Karpas-422 (cell line): ENCODE measurements around the gene SULT1A2. TPM values are rescaled to one million over a fixed set of nuclear protein-coding genes. Genes with fewer than 3 reads are reported as not detected.
A peak's percentile ranks its signal among the peaks of the same experiment; 100 is the strongest.
"Not testable (repeated sequence)": the region's sequence is repeated elsewhere in the genome, so short reads cannot be mapped to it uniquely, and the experiment has no call there.

Experiments
- DNase-seq: peaks from one replicate; pipeline ENCODE4 v3.0.0-alpha.2; 2015
- H2AFZ ChIP-seq: fragments of 200-600 bp; sonication (generic); 2 replicates; pipeline ENCODE4 v1.6.1; 2014; ENCODE audit warnings: antibody characterized with exemption, low read length, mixed read lengths
- H3K27ac ChIP-seq: fragments of 200-600 bp; sonication (generic); 2 replicates; pipeline ENCODE4 v1.5.1; 2014; ENCODE audit warnings: mild to moderate bottlenecking, low read length, moderate library complexity
- H3K27me3 ChIP-seq: fragments of 200-600 bp; sonication (generic); 2 replicates; pipeline ENCODE4 v1.6.1; 2014; ENCODE audit warnings: low read length, mixed read lengths
- H3K36me3 ChIP-seq: fragments of 200-600 bp; sonication (generic); 2 replicates; pipeline ENCODE4 v1.6.1; 2014; ENCODE audit warnings: low read length, mixed read lengths; ENCODE audit not compliant: insufficient read depth
- H3K4me1 ChIP-seq: fragments of 200-600 bp; sonication (generic); 2 replicates; pipeline ENCODE4 v1.6.1; 2014; ENCODE audit warnings: mild to moderate bottlenecking, low read length, mixed read lengths
- H3K4me2 ChIP-seq: fragments of 200-600 bp; sonication (generic); 2 replicates; pipeline ENCODE4 v1.6.1; 2014; ENCODE audit warnings: low read length, low read depth, mild to moderate bottlenecking; ENCODE audit not compliant: poor library complexity, severe bottlenecking
- H3K4me3 ChIP-seq: fragments of 200-600 bp; sonication (generic); 2 replicates; pipeline ENCODE4 v1.5.1; 2014; ENCODE audit warnings: mild to moderate bottlenecking, antibody characterized with exemption, low read length, mixed read lengths
- H3K79me2 ChIP-seq: fragments of 200-600 bp; sonication (generic); 2 replicates; pipeline ENCODE4 v1.6.1; 2014; ENCODE audit warnings: mild to moderate bottlenecking, low read length, mixed read lengths
- H3K9ac ChIP-seq: fragments of 200-600 bp; sonication (generic); 2 replicates; pipeline ENCODE4 v1.6.0; 2014; ENCODE audit warnings: low read length
- H3K9me2 ChIP-seq: fragments of 200-600 bp; sonication (generic), shearing (Covaris generic); replicated peaks from 2 replicates; pipeline ENCODE4 v1.6.0; 2014; ENCODE audit warnings: mild to moderate bottlenecking, low read length, moderate library complexity; ENCODE audit not compliant: insufficient read depth
- H3K9me3 ChIP-seq: fragments of 300-700, 200-600 bp; sonication (generic); 2 replicates; pipeline ENCODE4 v1.6.1; 2014; ENCODE audit warnings: low read length, mixed read lengths
- H4K20me1 ChIP-seq: fragments of 200-600 bp; sonication (generic); 2 replicates; pipeline ENCODE4 v1.6.1; 2014; ENCODE audit warnings: mild to moderate bottlenecking, antibody characterized with exemption, low read length, low read depth; ENCODE audit not compliant: insufficient read depth
- total RNA-seq: library from RNA; depleted of rRNA; stranded (reverse); fragments of >200 nt; shearing (Covaris generic); gene quantifications from 2 replicates; pipeline ENCODE4 v1.2.3, GENCODE V29; 2014; ENCODE audit warnings: low replicate concordance

Gene SULT1A2
- total RNA-seq, 1 experiment from 2014 or later, result 16.1 TPM

- Histone ChIP-seq H4K20me1 (no peaks in the 10 kb centered on the region), H3K4me1 (peaks cover 47% of the 10 kb centered on the region), H3K79me2 (peaks cover 10% of the 10 kb centered on the region; the same call in 1 of the 2 replicates), H3K27me3 (no peaks in the 10 kb centered on the region), H3K9me3 (no peaks in the 10 kb centered on the region), H3K9ac (no peak overlapping the region), H3K4me3 (no peak overlapping the region), H3K27ac (peak overlapping the region; percentile 37; the same call in 1 of the 2 replicates), H2AFZ (no peak overlapping the region), H3K4me2 (no peak overlapping the region), H3K36me3 (peaks cover 12% of the 10 kb centered on the region; the same call in 1 of the 2 replicates), H3K9me2 (no peaks in the 10 kb centered on the region)
- peak; percentile 49 for DNase-seq
Observed at GRCh38 chr16:28607116-28607623, 10.3 kb upstream of the SULT1A2 start.

DNA sequence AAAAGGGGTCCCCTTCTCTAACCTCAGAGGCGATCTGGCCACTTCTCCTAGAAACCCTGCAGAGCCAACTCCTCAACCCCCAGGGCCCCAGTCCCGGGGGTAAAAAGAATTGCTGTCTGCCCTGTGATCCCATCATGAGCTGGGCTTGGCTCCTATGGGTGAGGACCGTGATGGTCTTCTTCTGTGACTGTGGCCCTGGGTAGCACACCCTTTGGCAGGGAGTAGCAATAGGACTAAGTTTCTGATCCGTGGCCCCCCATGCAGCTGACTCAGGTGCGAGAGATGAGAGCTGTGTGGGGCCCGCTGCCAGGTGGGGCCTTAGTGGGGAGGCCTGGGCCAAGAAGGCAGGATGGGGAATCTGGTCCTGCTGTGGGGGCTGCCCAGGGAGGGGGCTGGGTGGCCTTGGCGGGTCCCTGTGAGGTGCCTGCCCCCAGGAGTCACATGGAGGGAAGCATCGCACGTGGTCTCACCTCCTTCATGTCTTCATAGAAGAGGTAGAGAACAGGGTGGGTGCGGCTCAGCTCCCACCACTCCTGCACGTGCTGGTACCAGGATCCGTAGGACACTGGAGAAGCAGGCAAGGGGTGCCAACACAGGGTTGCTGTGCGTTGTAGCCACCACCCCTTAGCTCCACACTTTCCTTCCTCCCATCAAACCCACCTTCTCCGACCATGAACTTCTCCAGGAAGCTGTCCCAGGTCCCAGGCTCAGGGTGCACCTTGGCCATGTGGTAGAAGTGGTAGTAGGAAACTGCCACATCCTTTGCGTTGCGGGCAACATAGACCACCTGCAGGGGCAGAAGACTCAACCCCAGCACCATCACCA, 9.7 kb upstream of the SULT1A2 start:
- Histone ChIP-seq H3K27me3 (no peaks in the 10 kb centered on the region), H3K79me2 (peaks cover 10% of the 10 kb centered on the region; the same call in 1 of the 2 replicates), H3K27ac (no peak overlapping the region), H3K4me3 (no peak overlapping the region), H4K20me1 (no peaks in the 10 kb centered on the region), H3K4me1 (peaks cover 50% of the 10 kb centered on the region), H3K4me2 (no peak overlapping the region), H3K36me3 (peaks cover 12% of the 10 kb centered on the region; the same call in 1 of the 2 replicates), H3K9me2 (no peaks in the 10 kb centered on the region), H3K9ac (no peak overlapping the region), H2AFZ (no peak overlapping the region), H3K9me3 (no peaks in the 10 kb centered on the region)
- DNase-seq, result peak; percentile 43

- no peaks in the 10 kb centered on the region for H4K20me1 ChIP-seq
- peaks cover 38% of the 10 kb centered on the region for H3K4me1 ChIP-seq
- no peaks in the 10 kb centered on the region for H3K27me3 ChIP-seq
- peak overlapping the region; percentile 88 for H3K27ac ChIP-seq
- no peak overlapping the region for H3K4me3 ChIP-seq
- no peak for DNase-seq
- H3K9me2 ChIP-seq, result no peaks in the 10 kb centered on the region
- H3K36me3 ChIP-seq, result 0 out of 2 replicates have a peak, but pooled peaks cover 3% of the 10 kb centered on the region
- H2AFZ ChIP-seq, result no peak overlapping the region
- H3K9ac ChIP-seq, result peak overlapping the region; percentile 28; the same call in 1 of the 2 replicates
- no peaks in the 10 kb centered on the region for H3K79me2 ChIP-seq
- no peaks in the 10 kb centered on the region for H3K9me3 ChIP-seq
- H3K4me2 ChIP-seq, result peak overlapping the region; percentile 4
Observed at GRCh38 chr16:28604186-28604565, 7.3 kb upstream of the SULT1A2 start.

- Histone ChIP-seq H3K27me3 (no peaks in the 10 kb centered on the region), H3K9ac (peak overlapping the region; percentile 28; the same call in 1 of the 2 replicates), H4K20me1 (no peaks in the 10 kb centered on the region), H2AFZ (no peak overlapping the region), H3K4me3 (no peak overlapping the region), H3K4me2 (peak overlapping the region; percentile 4), H3K27ac (peak overlapping the region; percentile 88), H3K79me2 (no peaks in the 10 kb centered on the region), H3K9me2 (no peaks in the 10 kb centered on the region), H3K36me3 (no peaks in the 10 kb centered on the region), H3K9me3 (no peaks in the 10 kb centered on the region), H3K4me1 (peaks cover 38% of the 10 kb centered on the region)
- peak; percentile 59 for DNase-seq
Observed at GRCh38 chr16:28603381-28604185, 6.7 kb upstream of the SULT1A2 start.

DNA sequence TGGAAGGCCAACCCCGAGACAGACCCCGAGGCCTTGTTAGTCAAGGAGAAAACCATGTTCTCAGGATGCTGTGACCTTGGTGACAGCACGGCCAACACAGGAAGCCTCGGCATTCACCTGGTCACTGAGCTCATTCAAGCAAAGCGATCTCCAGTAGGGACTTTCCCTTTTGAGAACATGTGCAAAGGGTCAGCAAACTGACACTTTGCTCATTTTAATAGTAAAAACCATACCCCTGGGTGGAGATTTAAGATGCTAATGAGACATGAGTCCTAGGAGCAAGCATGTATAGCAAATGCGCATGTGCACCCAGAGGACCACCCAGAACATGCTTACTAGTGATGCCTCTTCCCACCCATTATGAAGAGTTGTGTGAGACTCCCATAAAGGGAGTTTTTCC, 5.7 kb upstream of the SULT1A2 start:
- Histone ChIP-seq H3K4me3 (no peak overlapping the region), H3K36me3 (no peaks in the 10 kb centered on the region), H3K27ac (peak overlapping the region; percentile 88), H3K4me1 (peaks cover 49% of the 10 kb centered on the region), H3K27me3 (no peaks in the 10 kb centered on the region), H3K9me3 (no peaks in the 10 kb centered on the region), H3K4me2 (peak overlapping the region; percentile 43), H3K9me2 (no peaks in the 10 kb centered on the region), H3K79me2 (peaks cover 3% of the 10 kb centered on the region; the same call in 1 of the 2 replicates), H2AFZ (no peak overlapping the region), H3K9ac (peak overlapping the region; percentile 57), H4K20me1 (no peaks in the 10 kb centered on the region)
- peak; percentile 86 for DNase-seq

- H3K9me2 ChIP-seq, H3K79me2 ChIP-seq, DNase-seq, H3K27me3 ChIP-seq, H4K20me1 ChIP-seq, H3K36me3 ChIP-seq, H3K4me3 ChIP-seq, H3K9me3 ChIP-seq, H3K9ac ChIP-seq, H2AFZ ChIP-seq: not testable (repeated sequence)
- peaks cover 54% of the 10 kb centered on the region for H3K4me1 ChIP-seq
- peak overlapping the region; percentile 50 for H3K4me2 ChIP-seq
- H3K27ac ChIP-seq, result peak overlapping the region; percentile 93
Observed at GRCh38 chr16:28602062-28602461, 5.2 kb upstream of the SULT1A2 start.

GRCh38 chr16:28601589-28601988, 4.7 kb upstream of the SULT1A2 start:
- Histone ChIP-seq H3K9ac (peak overlapping the region; percentile 57), H3K27ac (peak overlapping the region; percentile 93), H3K4me2 (peak overlapping the region; percentile 50), H3K4me1 (peaks cover 58% of the 10 kb centered on the region)
- not testable (repeated sequence) for H3K4me3 ChIP-seq, H3K9me2 ChIP-seq, H3K79me2 ChIP-seq, H3K9me3 ChIP-seq, H3K27me3 ChIP-seq, H3K36me3 ChIP-seq, H2AFZ ChIP-seq, H4K20me1 ChIP-seq
- peak; percentile 42 for DNase-seq

DNA sequence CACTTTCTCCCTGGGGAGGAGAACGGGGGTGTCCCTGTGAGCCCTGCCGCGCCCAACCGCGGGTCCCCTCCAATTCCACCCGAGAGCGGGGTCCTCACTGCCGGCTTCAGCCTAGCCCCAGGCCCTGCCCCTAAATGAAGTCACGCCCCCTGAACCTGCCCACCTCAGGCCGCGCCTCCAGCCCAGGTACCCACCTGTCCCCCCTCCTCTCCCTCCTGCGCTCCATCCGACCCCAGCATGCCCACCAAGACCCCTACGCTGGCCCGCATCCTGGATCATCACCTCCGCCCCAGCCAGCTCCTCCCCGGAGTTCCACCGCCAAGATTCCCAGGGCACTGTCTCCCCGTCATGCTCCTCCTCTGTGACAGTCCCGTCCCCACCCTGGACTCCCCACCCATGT, 4.1 kb upstream of the SULT1A2 start:
- not testable (repeated sequence) for H3K9me3 ChIP-seq, H3K36me3 ChIP-seq, H3K27me3 ChIP-seq, H2AFZ ChIP-seq, H3K79me2 ChIP-seq, H3K4me3 ChIP-seq, H4K20me1 ChIP-seq, H3K9ac ChIP-seq, H3K9me2 ChIP-seq
- Histone ChIP-seq H3K4me2 (peak overlapping the region; percentile 23), H3K4me1 (peaks cover 64% of the 10 kb centered on the region), H3K27ac (peak overlapping the region; percentile 93)
- DNase-seq, result peak; percentile 51
